GM12878 (cell line): ENCODE data around the gene WDR26. TPM values are rescaled to one million over a fixed set of nuclear protein-coding genes. Genes with fewer than 3 reads are reported as not detected.
A peak's percentile ranks its signal among the peaks of the same experiment; 100 is the strongest.

Experiments
- ATAC-seq: fragments of 200-7000 bp; cut with Tn5 transposase; 3 replicates; pipeline ENCODE4 v1.9.1; 2020; ENCODE audit warnings: mild to moderate bottlenecking, moderate library complexity
- BruUV-seq: library from RNA; stranded (reverse); fragments of 400-500 nt; replicated peaks from 2 replicates; lab custom pipeline; 2021; lab: Mats Ljungman, UMichigan
- CTCF ChIA-PET: fragments of 300-600 bp; sonication (Branson Sonifier 250); formaldehyde crosslinking; extraction: SDS; loops from one replicate; lab custom pipeline; 2021; ENCODE audit warnings: inconsistent platforms; lab: Yijun Ruan, JAX
- POLR2A ChIA-PET: fragments of 350-600 bp; formaldehyde crosslinking; extraction: SDS; loops from one replicate; lab custom pipeline; 2021; ENCODE audit warnings: inconsistent platforms; lab: Charles Lee
- RAD21 ChIA-PET: fragments of 300-600 bp; sonication (Branson Sonifier 250); formaldehyde crosslinking; loops from one replicate; lab custom pipeline; 2023; ENCODE audit warnings: antibody characterized with exemption; ENCODE audit not compliant: unreplicated experiment; lab: Charles Lee
- SMC1A ChIA-PET: fragments of 300-600 bp; sonication (Branson Sonifier 250); formaldehyde crosslinking; loops from one replicate; lab custom pipeline; 2023; ENCODE audit not compliant: unreplicated experiment, uncharacterized antibody; lab: Charles Lee
- DNase-seq: peaks from one replicate; pipeline ENCODE4 v3.0.0-alpha.2; 2011; ENCODE audit warnings: low read depth, low spot score
- FAIRE-seq: peaks from 3 replicates; lab custom pipeline; 2011; peaks lifted over from hg19 to GRCh38; lab: Jason Lieb, UNC
- H2AFZ ChIP-seq: 2 replicates; pipeline ENCODE4 v1.6.0; 2011; ENCODE audit warnings: low read depth, low read length, control low read depth; ENCODE audit not compliant: control insufficient read depth
- H3K27ac ChIP-seq: 2 replicates; pipeline ENCODE4 v1.5.1; 2011; ENCODE audit warnings: control low read depth; ENCODE audit not compliant: control insufficient read depth, insufficient read depth
- H3K27me3 ChIP-seq, 2 experiments: replicated peaks in 1 of 2; 2 replicates each; pipeline versions ENCODE4 v1.6.0 to v1.6.1; 2011; ENCODE audit warnings: low read length in 1 of 2; ENCODE audit not compliant: control insufficient read depth in 2 of 2, insufficient read depth in 2 of 2
- H3K36me3 ChIP-seq, 2 experiments: 2 replicates each; pipeline ENCODE4 v1.5.1; 2011; ENCODE audit warnings: low read length in 1 of 2; ENCODE audit not compliant: control insufficient read depth in 2 of 2, insufficient read depth in 2 of 2
- H3K4me1 ChIP-seq: 2 replicates; pipeline ENCODE4 v1.6.1; 2011; ENCODE audit warnings: mild to moderate bottlenecking, low read length, moderate library complexity, mixed read lengths; ENCODE audit not compliant: control insufficient read depth, insufficient read depth
- H3K4me2 ChIP-seq: 2 replicates; pipeline ENCODE4 v1.6.0; 2011; ENCODE audit warnings: control low read depth; ENCODE audit not compliant: control insufficient read depth, insufficient read depth
- H3K4me3 ChIP-seq: fragments of 200-600 bp; sonication (generic); 2 replicates; pipeline ENCODE4 v1.5.1; 2016
- H3K79me2 ChIP-seq: 2 replicates; pipeline ENCODE4 v1.6.0; 2011; ENCODE audit warnings: low read length; ENCODE audit not compliant: control insufficient read depth, insufficient read depth
- H3K9ac ChIP-seq: 2 replicates; pipeline ENCODE4 v1.8.0; 2011; ENCODE audit warnings: low read length, control low read depth, mixed read lengths; ENCODE audit not compliant: control insufficient read depth, insufficient read depth
- H3K9me3 ChIP-seq: replicated peaks from 3 replicates; pipeline ENCODE4 v1.5.1; 2011; ENCODE audit warnings: mild to moderate bottlenecking, low read length; ENCODE audit not compliant: control insufficient read depth, insufficient read depth
- H4K20me1 ChIP-seq: 2 replicates; pipeline ENCODE4 v1.6.0; 2011; ENCODE audit not compliant: control insufficient read depth, insufficient read depth
- BACH1 ChIP-seq: fragments of 450-650 bp; IDR thresholded peaks from 2 replicates; pipeline ENCODE4 v1.6.1; 2017; ENCODE audit warnings: mild to moderate bottlenecking, borderline replicate concordance
- CREM ChIP-seq: IDR thresholded peaks from 2 replicates; pipeline ENCODE4 v1.6.1; 2014; ENCODE audit warnings: antibody characterized with exemption, low read depth
- SMAD5 ChIP-seq: IDR thresholded peaks from 2 replicates; pipeline ENCODE4 v1.6.1; 2016; ENCODE audit warnings: antibody characterized with exemption, low read depth
- SREBF2 ChIP-seq: IDR thresholded peaks from 2 replicates; pipeline ENCODE4 v1.6.1; 2012; ENCODE audit warnings: mild to moderate bottlenecking, low read length
- TCF12 ChIP-seq: IDR thresholded peaks from 2 replicates; pipeline ENCODE4 v1.6.1; 2011; ENCODE audit warnings: low read depth, mild to moderate bottlenecking, low read length
- ZNF24 ChIP-seq: fragments of 450-650 bp; IDR thresholded peaks from 2 replicates; pipeline ENCODE4 v1.6.1; 2017; ENCODE audit warnings: antibody characterized with exemption, mild to moderate bottlenecking
- WGBS: methylation state at CpG from one replicate; pipeline ENCODE4 v1.1.6; 2016; ENCODE audit warnings: low lambda C conversion rate; ENCODE audit not compliant: insufficient replicate concordance, insufficient coverage; ENCODE audit errors: missing lambda C conversion rate; 5-methylcytosine and 5-hydroxymethylcytosine counted together
- in situ Hi-C: fragments of 300-500 bp; cut with MboI; formaldehyde crosslinking; loops from 9 replicates; pipeline ENCODE4 v1.14.3; 2018; ENCODE audit warnings: mixed read lengths
- intact Hi-C: fragments of 100-400 bp; cut with micrococcal nuclease; formaldehyde crosslinking; loops from one replicate; pipeline ENCODE4 v1.14.2; 2022; ENCODE audit not compliant: unreplicated experiment
- polyA plus RNA-seq, 11 experiments: library from polyadenylated mRNA; depleted of rRNA in 4 of 11; unstranded in 6 of 11; stranded (reverse) in 5 of 11; fragments of >200 nt; fragmentation: Nextera tagmentation in 4 of 11; fragmentation: Illumina TruSeq in 1 of 11; extraction: Ambion mirVana in 4 of 11; extraction: Trizol in 1 of 11; gene quantifications; 1 replicate in 1 of 11; 2 replicates in 10 of 11; pipeline versions ENCODE4 v1.2.1 to v1.2.3, GENCODE V29; 2011 to 2016; ENCODE audit warnings: inconsistent platforms in 2 of 11, missing spikeins in 2 of 11, low read depth in 1 of 11
- total RNA-seq, 4 experiments: library from RNA; depleted of rRNA in 3 of 4; stranded (reverse); fragments of >200 nt in 3 of 4; fragmentation: Illumina TruSeq in 1 of 4; extraction: Trizol in 1 of 4; gene quantifications; 2 replicates each; pipeline versions ENCODE4 v1.2.1 to v1.2.3, GENCODE V29; 2013 to 2021
- TF ChIP-seq, protein P1 (sequence below): fragments of 150-350 bp; IDR thresholded peaks from 2 replicates; pipeline ENCODE4 v1.6.1; 2016; ENCODE audit warnings: low read depth, low read length
- TF ChIP-seq, protein P2 (sequence below): fragments of 450-650 bp; IDR thresholded peaks from 2 replicates; pipeline ENCODE4 v1.6.1; 2016; ENCODE audit warnings: mild to moderate bottlenecking, moderate library complexity, borderline replicate concordance

Gene WDR26
- total and polyA plus RNA-seq, 10 of the 15 experiments (the other 5 are each of a cell fraction or from before 2014, with no cell fraction given) = 6.6 to 47.0 (median 24.4) TPM

DNA sequence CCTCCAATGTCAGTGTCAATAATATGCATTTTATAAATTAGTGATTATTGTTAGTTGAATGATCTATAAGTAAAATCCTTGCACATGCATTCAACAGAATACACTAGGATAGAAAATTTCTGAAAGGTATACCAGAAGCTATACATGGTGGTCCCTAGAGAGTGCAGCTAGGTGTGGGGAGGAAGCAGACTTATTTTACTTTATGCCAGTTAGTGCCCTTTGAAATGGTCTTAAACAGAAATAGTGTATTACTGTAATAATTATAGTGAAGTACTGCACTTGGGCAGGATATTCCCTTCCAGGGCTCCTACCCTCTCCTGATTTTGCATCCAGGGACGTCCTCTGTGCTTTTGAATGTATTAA, 23.2 kb upstream of the WDR26 start:
- ChIA-PET SMC1A (interaction anchor here (0.9 to 3.6 kb wide), 22 partner anchors 11 to 465 kb away, joined by 3 to 41 read pairs (median 7); no protein-coding TSS in a partner anchor), CTCF (interaction anchor here (0.6 to 3.5 kb wide), 42 partner anchors 8 to 465 kb away, joined by 3 to 48 read pairs (median 8); partner anchors contain the start of gene WDR26), RAD21 (interaction anchor here (0.6 to 2.9 kb wide), 22 partner anchors 15 to 465 kb away, joined by 3 to 25 read pairs (median 4); partner anchors contain the start of genes NVL and WDR26), POLR2A (no interaction called here)
- Histone ChIP-seq H3K27ac (no peak overlapping the region), H3K79me2 (no peaks in the 10 kb centered on the region), H3K4me3 (no peak overlapping the region), H4K20me1 (no peaks in the 10 kb centered on the region), H3K4me1 (no peaks in the 10 kb centered on the region), H2AFZ (no peak overlapping the region), H3K9ac (no peak overlapping the region), H3K4me2 (no peak overlapping the region), H3K27me3 (no peaks in the 10 kb centered on the region), H3K9me3 (no peaks in the 10 kb centered on the region), H3K36me3 (no peaks in the 10 kb centered on the region)
- TF ChIP-seq SREBF2 (no peak), CREM (no peak), TCF12 (no peak), BACH1 (no peak), ZNF24 (no peak), SMAD5 (no peak)
- TF ChIP-seq, protein P1, sequence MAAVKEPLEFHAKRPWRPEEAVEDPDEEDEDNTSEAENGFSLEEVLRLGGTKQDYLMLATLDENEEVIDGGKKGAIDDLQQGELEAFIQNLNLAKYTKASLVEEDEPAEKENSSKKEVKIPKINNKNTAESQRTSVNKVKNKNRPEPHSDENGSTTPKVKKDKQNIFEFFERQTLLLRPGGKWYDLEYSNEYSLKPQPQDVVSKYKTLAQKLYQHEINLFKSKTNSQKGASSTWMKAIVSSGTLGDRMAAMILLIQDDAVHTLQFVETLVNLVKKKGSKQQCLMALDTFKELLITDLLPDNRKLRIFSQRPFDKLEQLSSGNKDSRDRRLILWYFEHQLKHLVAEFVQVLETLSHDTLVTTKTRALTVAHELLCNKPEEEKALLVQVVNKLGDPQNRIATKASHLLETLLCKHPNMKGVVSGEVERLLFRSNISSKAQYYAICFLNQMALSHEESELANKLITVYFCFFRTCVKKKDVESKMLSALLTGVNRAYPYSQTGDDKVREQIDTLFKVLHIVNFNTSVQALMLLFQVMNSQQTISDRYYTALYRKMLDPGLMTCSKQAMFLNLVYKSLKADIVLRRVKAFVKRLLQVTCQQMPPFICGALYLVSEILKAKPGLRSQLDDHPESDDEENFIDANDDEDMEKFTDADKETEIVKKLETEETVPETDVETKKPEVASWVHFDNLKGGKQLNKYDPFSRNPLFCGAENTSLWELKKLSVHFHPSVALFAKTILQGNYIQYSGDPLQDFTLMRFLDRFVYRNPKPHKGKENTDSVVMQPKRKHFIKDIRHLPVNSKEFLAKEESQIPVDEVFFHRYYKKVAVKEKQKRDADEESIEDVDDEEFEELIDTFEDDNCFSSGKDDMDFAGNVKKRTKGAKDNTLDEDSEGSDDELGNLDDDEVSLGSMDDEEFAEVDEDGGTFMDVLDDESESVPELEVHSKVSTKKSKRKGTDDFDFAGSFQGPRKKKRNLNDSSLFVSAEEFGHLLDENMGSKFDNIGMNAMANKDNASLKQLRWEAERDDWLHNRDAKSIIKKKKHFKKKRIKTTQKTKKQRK = no peak
- TF ChIP-seq, protein P2, sequence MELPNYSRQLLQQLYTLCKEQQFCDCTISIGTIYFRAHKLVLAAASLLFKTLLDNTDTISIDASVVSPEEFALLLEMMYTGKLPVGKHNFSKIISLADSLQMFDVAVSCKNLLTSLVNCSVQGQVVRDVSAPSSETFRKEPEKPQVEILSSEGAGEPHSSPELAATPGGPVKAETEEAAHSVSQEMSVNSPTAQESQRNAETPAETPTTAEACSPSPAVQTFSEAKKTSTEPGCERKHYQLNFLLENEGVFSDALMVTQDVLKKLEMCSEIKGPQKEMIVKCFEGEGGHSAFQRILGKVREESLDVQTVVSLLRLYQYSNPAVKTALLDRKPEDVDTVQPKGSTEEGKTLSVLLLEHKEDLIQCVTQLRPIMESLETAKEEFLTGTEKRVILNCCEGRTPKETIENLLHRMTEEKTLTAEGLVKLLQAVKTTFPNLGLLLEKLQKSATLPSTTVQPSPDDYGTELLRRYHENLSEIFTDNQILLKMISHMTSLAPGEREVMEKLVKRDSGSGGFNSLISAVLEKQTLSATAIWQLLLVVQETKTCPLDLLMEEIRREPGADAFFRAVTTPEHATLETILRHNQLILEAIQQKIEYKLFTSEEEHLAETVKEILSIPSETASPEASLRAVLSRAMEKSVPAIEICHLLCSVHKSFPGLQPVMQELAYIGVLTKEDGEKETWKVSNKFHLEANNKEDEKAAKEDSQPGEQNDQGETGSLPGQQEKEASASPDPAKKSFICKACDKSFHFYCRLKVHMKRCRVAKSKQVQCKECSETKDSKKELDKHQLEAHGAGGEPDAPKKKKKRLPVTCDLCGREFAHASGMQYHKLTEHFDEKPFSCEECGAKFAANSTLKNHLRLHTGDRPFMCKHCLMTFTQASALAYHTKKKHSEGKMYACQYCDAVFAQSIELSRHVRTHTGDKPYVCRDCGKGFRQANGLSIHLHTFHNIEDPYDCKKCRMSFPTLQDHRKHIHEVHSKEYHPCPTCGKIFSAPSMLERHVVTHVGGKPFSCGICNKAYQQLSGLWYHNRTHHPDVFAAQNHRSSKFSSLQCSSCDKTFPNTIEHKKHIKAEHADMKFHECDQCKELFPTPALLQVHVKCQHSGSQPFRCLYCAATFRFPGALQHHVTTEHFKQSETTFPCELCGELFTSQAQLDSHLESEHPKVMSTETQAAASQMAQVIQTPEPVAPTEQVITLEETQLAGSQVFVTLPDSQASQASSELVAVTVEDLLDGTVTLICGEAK = no peak
- intact Hi-C loops (loop anchor here (1.0 kb wide), 1 partner anchor 341 kb away; no protein-coding TSS in a partner anchor), in situ Hi-C loops (loop anchor here (5.0 kb wide), 1 partner anchor 340 kb away; no protein-coding TSS in a partner anchor)
- FAIRE-seq = no peak
- 100% methylated on average over 1 of the region's 1 CpG for WGBS
- TSS peak; percentile 37 for BruUV-seq
- peak; percentile 30; the same call in 2 of the 3 replicates for ATAC-seq
- no peak for DNase-seq
